A673 (cell line): ENCODE data around the gene MAML3.

ENCODE experiments used
- CTCF ChIP-seq: fragments of 300-800, 200-600 bp; sonication (generic); conservative IDR thresholded peaks from 2 replicates; pipeline ENCODE4 v1.5.1; 2017; ENCODE audit warnings: low read depth, mild to moderate bottlenecking, antibody characterized with exemption, low read length, moderate library complexity, mixed read lengths
- EZH2 ChIP-seq: fragments of 200-600 bp; sonication (generic); IDR thresholded peaks from 2 replicates; pipeline ENCODE4 v1.6.1; 2017; ENCODE audit warnings: borderline replicate concordance, low read depth, mild to moderate bottlenecking, mixed read lengths, antibody characterized with exemption, low read length; ENCODE audit not compliant: poor library complexity, severe bottlenecking

- TF ChIP-seq CTCF = no peak
- no peak for TF ChIP-seq EZH2
These were observed 58.1 kb downstream of the MAML3 start for GRCh38 chr4:140095694-140096482.
